ENCODE measurements around the gene ARSJ.

The ARSJ gene

GRCh38 chr4:113885291-113885690 lies 94.2 kb downstream of the ARSJ start:
- DNase-seq, result no peak

- no peak for DNase-seq
Observed at GRCh38 chr4:113884655-113885054, 94.8 kb downstream of the ARSJ start.

GRCh38 chr4:113882668-113883067 lies 96.8 kb downstream of the ARSJ start:
- DNase-seq, result no peak

- no peak for DNase-seq
Observed at GRCh38 chr4:113881256-113881655, 98.2 kb downstream of the ARSJ start.

- no peak for DNase-seq
Observed at GRCh38 chr4:113880240-113881028, 99.0 kb downstream of the ARSJ start.

GRCh38 chr4:113878668-113879067 lies 100.8 kb downstream of the ARSJ start:
- DNase-seq, result no peak

- DNase-seq, result no peak
Observed at GRCh38 chr4:113874480-113874879, 105.0 kb downstream of the ARSJ start.

- no peak for DNase-seq
Observed at GRCh38 chr4:113873508-113873907, 105.9 kb downstream of the ARSJ start.

- DNase-seq, result no peak
Observed at GRCh38 chr4:113872426-113873260, 106.8 kb downstream of the ARSJ start.

GRCh38 chr4:113871080-113871479 lies 108.4 kb downstream of the ARSJ start:
- DNase-seq, result no peak

- no peak for DNase-seq
Observed at GRCh38 chr4:113869743-113870375, 109.6 kb downstream of the ARSJ start.

- DNase-seq, result no peak
Observed at GRCh38 chr4:113866611-113867010, 112.8 kb downstream of the ARSJ start.

GRCh38 chr4:113858924-113859323 lies 120.5 kb downstream of the ARSJ start:
- no peak for DNase-seq

GRCh38 chr4:113851816-113852215 lies 127.6 kb downstream of the ARSJ start:
- DNase-seq, result no peak

Data from NCI-H774 (cell line).